ENCODE measurements around the gene CD99.

CD99 gene

GRCh38 chrX:2676794-2677675 is 14.1 kb upstream of the CD99 start:
- DNase-seq: no peak

- no peak for DNase-seq
Measured at GRCh38 chrX:2677764-2678163, 13.3 kb upstream of the CD99 start.

- DNase-seq: no peak
Measured at GRCh38 chrX:2678583-2678982, 12.5 kb upstream of the CD99 start.

GRCh38 chrX:2679534-2680485 is 11.3 kb upstream of the CD99 start:
- no peak for DNase-seq

GRCh38 chrX:2680486-2681348 is 10.4 kb upstream of the CD99 start:
- DNase-seq: no peak

GRCh38 chrX:2682565-2683177 is 8.4 kb upstream of the CD99 start:
- no peak for DNase-seq

- no peak for DNase-seq
Measured at GRCh38 chrX:2684256-2684655, 6.8 kb upstream of the CD99 start.

GRCh38 chrX:2685886-2686285 is 5.2 kb upstream of the CD99 start:
- DNase-seq: no peak

- no peak for DNase-seq
Measured at GRCh38 chrX:2689773-2690666, 1.1 kb upstream of the CD99 start.

GRCh38 chrX:2691543-2692220 is 587 bp downstream of the CD99 start:
- DNase-seq: no peak

GRCh38 chrX:2692221-2693112 is 1.4 kb downstream of the CD99 start:
- DNase-seq: no peak

GRCh38 chrX:2693113-2694002 is 2.3 kb downstream of the CD99 start:
- DNase-seq: no peak

GRCh38 chrX:2694914-2695267 is 3.8 kb downstream of the CD99 start:
- no peak for DNase-seq

GRCh38 chrX:2696698-2697215 is 5.7 kb downstream of the CD99 start:
- no peak for DNase-seq

GRCh38 chrX:2697306-2697705 is 6.2 kb downstream of the CD99 start:
- DNase-seq: no peak

GRCh38 chrX:2697741-2698299 is 6.7 kb downstream of the CD99 start:
- no peak for DNase-seq

GRCh38 chrX:2698604-2699003 is 7.5 kb downstream of the CD99 start:
- no peak for DNase-seq

- DNase-seq: no peak
Measured at GRCh38 chrX:2699959-2700358, 8.9 kb downstream of the CD99 start.

All from GOT3 (cell line).